ENCODE data around the gene LRRN2. TPM values are rescaled to one million over a fixed set of nuclear protein-coding genes. Genes with fewer than 3 reads are reported as not detected.

The LRRN2 gene
- total RNA-seq, 1 donor from 2014 or later = 1.5 TPM

GRCh38 chr1:204673209-204673608 lies 12.3 kb downstream of the LRRN2 start:
- intact Hi-C loops (cut with DNase I) = no loop called here
- DNase-seq (ENCODE audit: missing footprints) (no peak), ATAC-seq (no peak)

GRCh38 chr1:204672482-204673121 lies 12.9 kb downstream of the LRRN2 start:
- no peak for DNase-seq (ENCODE audit: missing footprints)
- ATAC-seq = no peak
- intact Hi-C loops (cut with DNase I) = no loop called here

GRCh38 chr1:204672069-204672468 lies 13.5 kb downstream of the LRRN2 start:
- DNase-seq (ENCODE audit: missing footprints) (no peak), ATAC-seq (no peak)
- intact Hi-C loops (cut with DNase I) = no loop called here

DNA sequence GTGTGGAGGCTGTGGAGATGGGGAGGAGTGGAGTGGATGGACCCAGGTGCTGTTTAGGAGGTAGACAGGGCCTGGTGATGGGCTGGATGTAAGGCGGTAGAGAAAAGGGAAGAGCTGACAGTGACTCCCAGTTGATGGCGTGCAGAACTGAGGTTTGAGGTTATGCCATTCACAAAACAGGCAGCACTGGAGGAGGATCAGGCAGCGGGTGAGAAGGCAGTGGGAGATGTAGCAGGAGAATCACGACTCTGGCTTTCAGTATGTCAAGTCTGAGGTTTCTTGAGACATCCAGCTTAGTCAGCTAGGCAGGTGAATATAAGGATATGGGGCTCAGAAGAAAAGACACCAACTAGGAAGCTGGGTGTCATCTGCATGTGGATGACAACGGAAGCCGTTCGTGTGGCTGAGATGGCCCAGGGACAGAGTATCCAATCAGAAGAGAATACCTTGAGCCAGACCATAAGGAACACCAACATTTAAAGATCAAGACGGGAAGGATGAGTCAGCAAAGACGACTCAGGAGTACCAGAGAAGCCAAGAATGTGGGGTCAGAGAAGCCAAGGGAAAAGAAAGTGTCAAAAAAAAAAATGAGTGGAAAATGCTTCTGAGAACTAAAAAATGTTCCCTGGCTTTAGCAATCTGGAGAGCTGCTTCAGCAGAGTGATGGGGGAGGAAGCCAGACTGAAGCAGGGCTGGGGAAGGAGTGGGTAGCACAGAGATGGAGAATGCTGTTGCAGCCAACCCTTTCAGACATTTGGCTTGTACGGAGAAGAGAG lies 15.2 kb downstream of the LRRN2 start:
- DNase-seq (ENCODE audit: missing footprints) (no peak), ATAC-seq (no peak)
- intact Hi-C loops (cut with DNase I) = no loop called here

GRCh38 chr1:204669579-204669978 lies 16.0 kb downstream of the LRRN2 start:
- intact Hi-C loops (cut with DNase I) = no loop called here
- DNase-seq (ENCODE audit: missing footprints) = no peak
- ATAC-seq = no peak

GRCh38 chr1:204664384-204664651 lies 21.2 kb downstream of the LRRN2 start:
- ATAC-seq = no peak
- no peak for DNase-seq (ENCODE audit: missing footprints)
- intact Hi-C loops (cut with DNase I) = no loop called here

DNA sequence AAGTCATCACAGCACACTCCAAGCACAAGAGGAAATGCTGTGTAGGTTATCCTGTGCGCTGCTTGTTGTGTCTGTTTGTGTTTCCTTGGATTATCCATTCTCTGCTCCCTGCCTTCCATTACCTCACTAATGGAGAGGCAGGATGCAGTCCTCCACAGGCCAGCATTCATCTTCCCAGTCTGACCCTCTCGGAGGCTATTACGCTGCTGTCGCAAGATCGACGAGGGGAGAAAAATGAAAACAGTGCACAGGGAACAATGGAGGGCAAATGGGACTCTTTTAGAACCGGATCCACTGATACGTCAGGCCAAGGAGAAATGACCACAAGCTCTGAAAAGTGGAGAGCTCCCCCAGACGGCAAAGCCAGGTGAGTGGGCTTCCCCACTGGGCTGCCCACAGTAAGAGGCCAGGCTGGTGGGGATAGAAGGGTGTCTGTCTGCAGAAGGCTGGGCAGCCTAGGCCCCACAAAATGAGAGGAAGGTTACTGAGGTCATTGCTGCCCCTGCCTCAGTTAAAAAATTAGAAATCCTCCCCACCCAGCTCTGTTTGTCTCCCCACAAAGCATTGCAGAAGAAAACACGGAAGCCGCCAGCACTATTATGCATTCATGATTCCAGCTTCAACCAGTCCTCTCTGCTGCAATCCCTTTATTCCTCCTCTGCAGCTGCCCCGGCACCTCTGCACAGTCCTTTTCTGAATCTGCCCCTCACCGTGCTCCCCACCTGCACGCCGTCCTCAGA lies 21.7 kb downstream of the LRRN2 start:
- DNase-seq (ENCODE audit: missing footprints) = no peak
- ATAC-seq = no peak
- intact Hi-C loops (cut with DNase I) = no loop called here

GRCh38 chr1:204662530-204662929 lies 23.0 kb downstream of the LRRN2 start:
- intact Hi-C loops (cut with DNase I) = no loop called here
- ATAC-seq = no peak
- no peak for DNase-seq (ENCODE audit: missing footprints)

GRCh38 chr1:204660509-204660908 lies 25.0 kb downstream of the LRRN2 start:
- DNase-seq (ENCODE audit: missing footprints) = no peak
- intact Hi-C loops (cut with DNase I) = no loop called here
- ATAC-seq = no peak

DNA sequence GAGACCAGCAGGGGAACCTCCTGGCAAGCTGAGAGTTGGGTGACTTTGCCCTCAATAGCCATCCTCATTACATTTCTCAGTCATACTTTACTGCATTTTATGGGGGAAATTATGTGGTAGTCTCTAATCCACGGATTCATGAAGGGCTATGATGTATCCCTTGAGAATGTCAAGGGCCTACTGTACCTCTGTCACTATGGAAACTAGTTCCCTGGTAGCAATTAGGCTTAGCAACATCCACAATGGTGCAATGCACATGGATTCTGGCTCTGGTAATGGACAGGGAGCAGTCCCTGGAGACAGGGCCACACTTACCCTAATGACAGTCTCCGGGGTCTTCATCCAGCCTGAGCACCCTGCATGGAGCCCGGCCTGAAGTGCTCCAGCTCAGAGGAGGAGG lies 26.5 kb downstream of the LRRN2 start:
- intact Hi-C loops (cut with DNase I) = no loop called here
- DNase-seq (ENCODE audit: missing footprints) (no peak), ATAC-seq (no peak)

- DNase-seq (ENCODE audit: missing footprints) (no peak), ATAC-seq (no peak)
- intact Hi-C loops (cut with DNase I) = no loop called here
Measured at GRCh38 chr1:204658295-204658694, 27.2 kb downstream of the LRRN2 start.

DNA sequence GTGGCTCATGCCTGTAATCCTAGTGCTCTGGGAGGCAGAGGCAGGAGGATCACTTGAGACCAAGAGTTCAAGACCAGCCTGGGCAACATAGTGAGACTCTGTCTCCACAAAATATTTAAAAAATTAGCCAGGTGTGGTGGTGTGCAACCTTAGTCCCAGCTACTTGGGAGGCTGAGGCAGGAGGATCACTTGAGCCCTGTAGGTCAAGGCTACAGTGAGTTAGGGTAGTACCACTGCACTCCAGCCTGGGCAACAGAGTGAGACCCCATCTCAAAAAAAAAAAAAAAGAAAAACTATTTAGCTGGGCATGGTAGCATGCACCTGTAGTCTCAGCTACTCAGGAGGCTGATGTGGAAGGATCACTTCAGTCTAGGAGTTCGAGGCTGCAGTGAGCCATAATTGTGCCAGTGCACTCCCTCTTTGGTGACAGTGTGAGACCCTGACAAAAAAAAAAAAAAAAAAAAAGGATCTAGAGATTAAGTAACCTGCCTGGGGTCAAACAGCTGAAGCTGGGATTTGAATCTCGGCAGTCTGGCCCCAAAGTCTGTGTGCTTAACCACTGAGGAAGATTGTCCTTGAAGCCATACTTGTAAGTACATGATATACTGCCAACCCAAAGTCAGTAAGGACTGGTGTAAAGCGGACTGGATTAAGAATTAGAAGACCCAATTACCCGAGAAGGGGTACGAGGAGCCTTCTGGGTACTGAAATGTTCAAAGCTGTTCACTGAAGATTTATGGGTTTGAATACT lies 31.8 kb downstream of the LRRN2 start:
- intact Hi-C loops (cut with DNase I) = no loop called here
- DNase-seq (ENCODE audit: missing footprints) (no peak), ATAC-seq (no peak)

- ATAC-seq = no peak
- intact Hi-C loops (cut with DNase I) = no loop called here
- no peak for DNase-seq (ENCODE audit: missing footprints)
Measured at GRCh38 chr1:204652497-204652896, 33.0 kb downstream of the LRRN2 start.

DNA sequence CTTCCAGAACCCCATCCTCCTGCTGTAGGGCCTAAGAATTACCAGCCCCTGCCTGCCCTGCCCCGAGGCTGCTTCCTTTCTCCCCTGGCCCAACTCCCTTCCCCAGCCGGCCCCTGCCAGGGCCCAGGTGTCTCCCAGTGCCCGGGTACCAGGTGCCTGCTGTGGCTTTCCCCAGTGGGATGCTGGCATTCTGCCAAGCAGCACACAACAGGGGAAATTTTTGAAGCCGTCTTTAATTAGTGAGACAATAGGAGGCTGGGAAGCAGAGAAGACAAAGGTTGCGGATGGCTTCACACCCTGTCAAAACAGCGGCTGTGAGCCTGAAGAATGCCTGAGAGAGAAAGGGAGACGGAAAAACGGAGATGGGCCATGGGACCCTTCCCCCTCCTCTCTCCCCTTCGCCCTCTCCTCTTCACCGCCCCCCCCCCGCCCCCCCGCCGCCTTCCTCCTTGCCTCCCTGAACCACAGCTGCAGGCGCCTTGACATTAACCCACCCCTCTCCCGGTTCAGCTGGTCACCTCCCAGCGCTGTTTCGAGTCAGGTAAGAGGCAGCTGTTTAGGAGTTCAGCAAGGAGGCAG lies 33.6 kb downstream of the LRRN2 start:
- DNase-seq (ENCODE audit: missing footprints) (no peak), ATAC-seq (no peak)
- intact Hi-C loops (cut with DNase I) = no loop called here

DNA sequence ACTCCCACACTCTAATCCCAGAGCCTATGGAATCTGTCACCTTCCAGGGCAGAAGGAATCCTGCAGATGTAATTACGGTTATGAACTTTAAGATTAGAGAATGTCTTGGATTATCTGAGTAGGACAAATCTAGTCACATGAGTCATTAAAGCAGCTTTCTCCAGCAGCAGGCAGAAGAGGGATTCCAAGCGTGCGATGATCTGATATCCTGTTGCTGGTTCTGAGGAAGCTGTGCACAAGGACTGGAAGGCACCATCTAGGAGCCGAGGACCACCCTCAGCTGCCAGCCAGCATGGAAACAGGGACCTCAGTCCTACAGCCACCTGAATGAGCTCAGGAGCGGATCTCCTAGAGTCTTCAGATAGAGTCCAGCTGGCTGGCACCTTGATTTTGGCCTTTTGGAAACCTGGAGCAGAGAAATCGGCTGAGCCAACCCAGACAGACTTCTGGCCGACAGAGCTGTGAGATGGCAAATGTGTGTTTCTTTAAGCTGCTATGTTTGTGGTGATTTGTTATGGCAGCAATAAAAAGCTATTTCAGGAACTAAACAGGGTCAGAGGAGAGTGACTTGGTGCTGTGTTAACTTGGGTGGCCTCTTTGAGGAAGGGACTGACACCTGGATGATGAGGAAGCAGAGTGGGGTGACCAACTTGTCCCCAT lies 34.5 kb downstream of the LRRN2 start:
- intact Hi-C loops (cut with DNase I) = no loop called here
- ATAC-seq = no peak

GRCh38 chr1:204649721-204650521 lies 35.6 kb downstream of the LRRN2 start:
- DNase-seq (ENCODE audit: missing footprints) = no peak
- intact Hi-C loops (cut with DNase I) = no loop called here
- no peak for ATAC-seq

More for the DNA sequence above, 34.5 kb downstream of the LRRN2 start:
- DNase-seq (ENCODE audit: missing footprints) = no peak

DNA sequence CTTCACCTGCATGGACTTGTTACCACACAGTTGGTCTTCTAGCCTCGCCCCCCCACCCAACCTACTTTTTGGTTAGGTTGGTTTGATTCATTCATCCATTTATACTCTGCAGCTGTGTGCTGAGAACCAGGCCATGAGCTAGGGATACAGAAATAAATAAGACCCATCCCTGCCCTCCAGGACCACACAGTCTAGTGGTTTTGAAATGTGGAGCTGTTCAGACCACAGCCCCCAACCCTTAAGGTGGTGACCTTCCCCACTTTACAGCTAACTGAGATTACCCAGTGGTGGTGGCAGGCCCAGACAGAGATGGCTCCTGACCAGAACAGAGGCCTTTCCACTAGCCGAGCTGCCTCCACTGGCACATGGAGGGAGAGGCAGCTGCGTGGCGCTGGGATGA lies 37.0 kb downstream of the LRRN2 start:
- ATAC-seq (no peak), DNase-seq (ENCODE audit: missing footprints) (no peak)
- intact Hi-C loops (cut with DNase I) = no loop called here

GRCh38 chr1:204647805-204648153 lies 37.8 kb downstream of the LRRN2 start:
- intact Hi-C loops (cut with DNase I) = no loop called here
- no peak for DNase-seq (ENCODE audit: missing footprints)
- ATAC-seq = no peak

All from Right ventricle myocardium inferior (tissue), 1 donor.